Measurements from ENCODE around the gene TMEM263. TPM values are rescaled to one million over a fixed set of nuclear protein-coding genes. Genes with fewer than 3 reads are reported as not detected.

TMEM263 gene
- total RNA-seq = 92.7 TPM

GRCh38 chr12:106955377-106956047, at the start of gene TMEM263:
TSS of gene TMEM263 (plus strand) at chr12:106955907. CDS start at chr12:106967117, 11,210 bp downstream.

GRCh38 chr12:106986625-106987389, 31.1 kb downstream of the TMEM263 start, which contains the start of gene MTERF2:
TSS of gene MTERF2 (minus strand) at chr12:106987146. CDS start at chr12:106978714, 8,432 bp downstream.

Other genes starting within 250 kb of the TMEM263 start
- gene RIC8B, start 181.2 kb upstream of the TMEM263 start, total RNA-seq = 32.9 TPM
- gene MTERF2, start 31.2 kb downstream of the TMEM263 start, total RNA-seq = 71.7 TPM
- 68.2 TPM for gene CRY1, start 137.6 kb downstream of the TMEM263 start, total RNA-seq